A549 (cell line): ENCODE results near the gene VLDLR. TPM values are rescaled to one million over a fixed set of nuclear protein-coding genes. Genes with fewer than 3 reads are reported as not detected.

Source experiments
- ATAC-seq, 2 experiments: fragments of 200-7000 bp in 1 of 2; fragments of >200 bp in 1 of 2; cut with Nextera tagmentation in 1 of 2; cut with Tn5 transposase in 1 of 2; 3 replicates each; pipeline versions ENCODE4 v1.8.0 to v1.9.1; 2018 to 2020; ENCODE audit warnings: mild to moderate bottlenecking in 1 of 2, moderate library complexity in 1 of 2
- CTCF ChIA-PET: fragments of 300-600 bp; sonication (Branson Sonifier 250); formaldehyde crosslinking; extraction: SDS; loops from one replicate; lab custom pipeline; 2021; ENCODE audit warnings: antibody characterized with exemption, inconsistent platforms; lab: Yijun Ruan, JAX
- POLR2A ChIA-PET: fragments of 350-600 bp; formaldehyde crosslinking; extraction: SDS; loops from one replicate; lab custom pipeline; 2021; ENCODE audit warnings: antibody characterized with exemption, inconsistent platforms; lab: Yijun Ruan, JAX
- DNase-seq, 2 experiments: peaks; one replicate each; pipeline versions ENCODE4 v3.0.0 to v3.0.0-alpha.2; 2011 to 2016; ENCODE audit warnings: low read depth in 1 of 2, low spot score in 1 of 2
- FAIRE-seq: peaks from 2 replicates; lab custom pipeline; 2011; peaks lifted over from hg19 to GRCh38; lab: Jason Lieb, UNC
- H3K27ac ChIP-seq, 2 experiments: fragments of >200 bp; sonication (Bioruptor Twin); formaldehyde crosslinking; 3 replicates each; pipeline ENCODE4 v1.5.1; 2016 to 2017
- H3K4me1 ChIP-seq: fragments of >200 bp; sonication (Bioruptor Twin); formaldehyde crosslinking; 3 replicates; pipeline ENCODE4 v1.6.1; 2016
- H3K4me2 ChIP-seq: fragments of >200 bp; sonication (Bioruptor Twin); formaldehyde crosslinking; 3 replicates; pipeline ENCODE4 v1.6.1; 2016
- H3K4me3 ChIP-seq: fragments of >200 bp; sonication (Bioruptor Twin); formaldehyde crosslinking; 3 replicates; pipeline ENCODE4 v1.5.1; 2016
- H3K9me3 ChIP-seq: fragments of >200 bp; sonication (Bioruptor Twin); formaldehyde crosslinking; 3 replicates; pipeline ENCODE4 v1.6.1; 2016
- CBX2 ChIP-seq: fragments of 200-600 bp; sonication (generic); IDR thresholded peaks from 2 replicates; pipeline ENCODE4 v1.6.1; 2016; ENCODE audit warnings: low read depth, mild to moderate bottlenecking, borderline replicate concordance
- CBX8 ChIP-seq: fragments of 200-600 bp; sonication (generic); IDR thresholded peaks from 2 replicates; pipeline ENCODE4 v1.6.1; 2016
- CEBPB ChIP-seq, 2 experiments: fragments of >200 bp in 1 of 2; sonication (Bioruptor Twin) in 1 of 2; formaldehyde crosslinking in 1 of 2; IDR thresholded peaks; 2 replicates each; pipeline ENCODE4 v1.6.1; 2012 to 2016
- CHD2 ChIP-seq: fragments of 150-350 bp; IDR thresholded peaks from 2 replicates; pipeline ENCODE4 v1.6.1; 2014; ENCODE audit warnings: low read length; ENCODE audit not compliant: partially characterized antibody
- CHD4 ChIP-seq: fragments of 200-600 bp; sonication (generic); IDR thresholded peaks from 2 replicates; pipeline ENCODE4 v1.6.1; 2016; ENCODE audit warnings: antibody characterized with exemption, mild to moderate bottlenecking, borderline replicate concordance
- EHMT2 ChIP-seq: fragments of 200-600 bp; sonication (generic); IDR thresholded peaks from 2 replicates; pipeline ENCODE4 v1.6.1; 2016; ENCODE audit warnings: antibody characterized with exemption, low read depth, mild to moderate bottlenecking, moderate library complexity
- EP300 ChIP-seq, 2 experiments: fragments of >200 bp; sonication (Bioruptor Twin); formaldehyde crosslinking; IDR thresholded peaks; 2 replicates in 1 of 2; 3 replicates in 1 of 2; pipeline ENCODE4 v1.6.1; 2016 to 2017
- FOSB ChIP-seq: fragments of 250-450 bp; sonication (Bioruptor Pico); IDR thresholded peaks from 2 replicates; pipeline ENCODE4 v1.5.0; 2020; ENCODE audit warnings: mild to moderate bottlenecking, moderate library complexity
- GATA3 ChIP-seq: IDR thresholded peaks from 2 replicates; pipeline ENCODE4 v1.6.1; 2012; ENCODE audit warnings: borderline replicate concordance
- HOXB13 ChIP-seq: fragments of 250-450 bp; sonication (Bioruptor Pico); IDR thresholded peaks from 2 replicates; pipeline ENCODE4 v1.5.0; 2020; ENCODE audit warnings: low read depth, mild to moderate bottlenecking, moderate library complexity
- HOXB5 ChIP-seq: fragments of 250-450 bp; sonication (Bioruptor Pico); IDR thresholded peaks from 2 replicates; pipeline ENCODE4 v1.5.0; 2020; ENCODE audit warnings: mild to moderate bottlenecking, moderate library complexity
- JUNB ChIP-seq: fragments of >200 bp; sonication (Bioruptor Twin); formaldehyde crosslinking; IDR thresholded peaks from 2 replicates; pipeline ENCODE4 v1.6.1; 2016
- KDM5A ChIP-seq: fragments of 200-600 bp; sonication (generic); IDR thresholded peaks from 2 replicates; pipeline ENCODE4 v1.6.1; 2016; ENCODE audit warnings: antibody characterized with exemption, mild to moderate bottlenecking
- MAZ ChIP-seq: fragments of 150-350 bp; IDR thresholded peaks from 2 replicates; pipeline ENCODE4 v1.6.1; 2014; ENCODE audit warnings: antibody characterized with exemption, low read depth, low read length, borderline replicate concordance
- MYC ChIP-seq: IDR thresholded peaks from 2 replicates; pipeline ENCODE4 v1.6.1; 2012; ENCODE audit warnings: mild to moderate bottlenecking, inconsistent platforms, low read length, improper control_type of control experiment, borderline replicate concordance
- NFE2L2 ChIP-seq: fragments of 150-350 bp; conservative IDR thresholded peaks from 2 replicates; pipeline ENCODE4 v1.6.1; 2014; ENCODE audit warnings: low read length
- NPAS2 ChIP-seq: fragments of 250-450 bp; sonication (Bioruptor Pico); IDR thresholded peaks from 2 replicates; pipeline ENCODE4 v1.8.0; 2022; ENCODE audit warnings: mild to moderate bottlenecking, moderate library complexity, borderline replicate concordance
- RAD21 ChIP-seq, 2 experiments: fragments of >200 bp in 1 of 2; sonication (Bioruptor Twin) in 1 of 2; formaldehyde crosslinking in 1 of 2; IDR thresholded peaks in 1 of 2; conservative IDR thresholded peaks in 1 of 2; 2 replicates in 1 of 2; 3 replicates in 1 of 2; pipeline ENCODE4 v1.6.1; 2012 to 2018; ENCODE audit warnings: inconsistent platforms in 1 of 2
- RARB ChIP-seq: fragments of 250-450 bp; sonication (Bioruptor Pico); IDR thresholded peaks from 2 replicates; pipeline ENCODE4 v1.8.0; 2021; ENCODE audit warnings: mild to moderate bottlenecking, moderate library complexity
- RCOR1 ChIP-seq: fragments of 150-350 bp; IDR thresholded peaks from 2 replicates; pipeline ENCODE4 v1.6.1; 2014; ENCODE audit warnings: antibody characterized with exemption, low read length, low read depth
- RNF2 ChIP-seq: fragments of 200-600 bp; sonication (generic); IDR thresholded peaks from 2 replicates; pipeline ENCODE4 v1.6.1; 2016; ENCODE audit warnings: low read depth, mild to moderate bottlenecking, antibody characterized with exemption, moderate library complexity, borderline replicate concordance
- SMC3 ChIP-seq: fragments of >200 bp; sonication (Bioruptor Twin); formaldehyde crosslinking; IDR thresholded peaks from 3 replicates; pipeline ENCODE4 v1.6.1; 2018; ENCODE audit warnings: inconsistent platforms
- TFCP2L1 ChIP-seq: fragments of 250-450 bp; sonication (Bioruptor Pico); IDR thresholded peaks from 2 replicates; pipeline ENCODE4 v1.5.0; 2021; ENCODE audit warnings: mild to moderate bottlenecking
- ZFP36 ChIP-seq: fragments of 450-650 bp; IDR thresholded peaks from 2 replicates; pipeline ENCODE4 v1.6.1; 2014; ENCODE audit warnings: borderline replicate concordance; ENCODE audit not compliant: partially characterized antibody
- WGBS: methylation state at CpG from one replicate; pipeline ENCODE4 v1.1.6; 2017; ENCODE audit errors: missing lambda C conversion rate; 5-methylcytosine and 5-hydroxymethylcytosine counted together
- polyA plus RNA-seq, 4 experiments: library from polyadenylated mRNA; depleted of rRNA in 3 of 4; stranded (reverse); fragments of >200 nt; fragmentation: RNase III in 1 of 4; extraction: RNeasy Plus Mini Kit Qiagen cat#74134 plus additional on column Dnase treatment in 1 of 4; gene quantifications; 2 replicates in 3 of 4; 3 replicates in 1 of 4; pipeline ENCODE4 v1.2.3, GENCODE V29; 2011 to 2017
- TF ChIP-seq, protein P1 (sequence below): fragments of 450-650 bp; IDR thresholded peaks from 2 replicates; pipeline ENCODE4 v1.6.1; 2014; ENCODE audit warnings: antibody characterized with exemption
- TF ChIP-seq, protein P2 (sequence below): fragments of 250-450 bp; sonication (Bioruptor Pico); IDR thresholded peaks from 2 replicates; pipeline ENCODE4 v1.5.0; 2021; ENCODE audit warnings: mild to moderate bottlenecking, moderate library complexity, borderline replicate concordance
- TF ChIP-seq, protein P3 (sequence below): fragments of 200-600 bp; sonication (generic); IDR thresholded peaks from 2 replicates; pipeline ENCODE4 v1.6.1; 2016; ENCODE audit warnings: antibody characterized with exemption, mild to moderate bottlenecking, moderate library complexity
- TF ChIP-seq, protein P4 (sequence below): fragments of >200 bp; sonication (Bioruptor Twin); formaldehyde crosslinking; IDR thresholded peaks from 2 replicates; pipeline ENCODE4 v1.6.1; 2016
- TF ChIP-seq, protein P5 (sequence below): IDR thresholded peaks from 2 replicates; pipeline ENCODE4 v1.6.1; 2012

Gene VLDLR
- polyA plus RNA-seq, 2 of the 4 experiments (the other 2 are of a cell fraction): 27.9 to 49.0 TPM

DNA sequence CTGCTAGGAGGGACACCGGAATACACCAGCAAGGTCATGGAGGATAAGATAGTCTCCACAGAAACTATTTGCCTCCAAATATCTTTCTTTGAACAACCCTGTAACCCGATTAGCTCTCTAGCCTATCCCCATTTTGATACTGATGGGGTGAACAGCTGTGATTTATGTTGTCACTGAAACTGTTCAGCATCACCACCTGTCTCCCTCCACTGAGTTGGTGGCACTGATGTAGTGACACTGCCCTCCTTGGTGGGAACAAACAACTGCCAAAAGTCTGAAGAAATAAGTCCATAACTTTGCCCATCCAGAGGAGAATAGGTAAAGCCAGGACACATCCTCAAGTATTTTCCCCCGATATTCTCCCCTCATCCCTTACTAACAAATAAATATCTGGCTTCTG is 71.5 kb downstream of the VLDLR start:
- POLR2A ChIA-PET: no interaction called here
- Histone ChIP-seq H3K4me1 (no peaks in the 10 kb centered on the region), H3K27ac (no peak overlapping the region), H3K4me3 (no peak overlapping the region), H3K9me3 (no peaks in the 10 kb centered on the region), H3K4me2 (no peak overlapping the region)
- ATAC-seq (no peak), FAIRE-seq (no peak), DNase-seq (no peak)
- CTCF ChIA-PET: interaction anchor here (1.0 kb wide), 1 partner anchor 63 kb away, joined by 3 read pairs; no protein-coding TSS in a partner anchor
- WGBS: 83% methylated on average over 3 of the region's 3 CpGs
- no peak for TF ChIP-seq HOXB5
- no peak for TF ChIP-seq SMC3
- TF ChIP-seq EP300 (IDR thresholded peaks at IDR 0.05): no peak
- no peak for TF ChIP-seq TFCP2L1 (CRISPR knock-in tag)
- TF ChIP-seq CBX8: no peak
- TF ChIP-seq MAZ: no peak
- no peak for TF ChIP-seq MYC
- TF ChIP-seq CHD2: no peak
- TF ChIP-seq JUNB: no peak
- TF ChIP-seq GATA3: no peak
- no peak for TF ChIP-seq ZFP36
- no peak for TF ChIP-seq FOSB (CRISPR knock-in tag)
- TF ChIP-seq RCOR1: no peak
- no peak for TF ChIP-seq RARB (CRISPR knock-in tag)
- TF ChIP-seq, protein P1, sequence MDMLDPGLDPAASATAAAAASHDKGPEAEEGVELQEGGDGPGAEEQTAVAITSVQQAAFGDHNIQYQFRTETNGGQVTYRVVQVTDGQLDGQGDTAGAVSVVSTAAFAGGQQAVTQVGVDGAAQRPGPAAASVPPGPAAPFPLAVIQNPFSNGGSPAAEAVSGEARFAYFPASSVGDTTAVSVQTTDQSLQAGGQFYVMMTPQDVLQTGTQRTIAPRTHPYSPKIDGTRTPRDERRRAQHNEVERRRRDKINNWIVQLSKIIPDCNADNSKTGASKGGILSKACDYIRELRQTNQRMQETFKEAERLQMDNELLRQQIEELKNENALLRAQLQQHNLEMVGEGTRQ: no peak
- TF ChIP-seq, protein P2, sequence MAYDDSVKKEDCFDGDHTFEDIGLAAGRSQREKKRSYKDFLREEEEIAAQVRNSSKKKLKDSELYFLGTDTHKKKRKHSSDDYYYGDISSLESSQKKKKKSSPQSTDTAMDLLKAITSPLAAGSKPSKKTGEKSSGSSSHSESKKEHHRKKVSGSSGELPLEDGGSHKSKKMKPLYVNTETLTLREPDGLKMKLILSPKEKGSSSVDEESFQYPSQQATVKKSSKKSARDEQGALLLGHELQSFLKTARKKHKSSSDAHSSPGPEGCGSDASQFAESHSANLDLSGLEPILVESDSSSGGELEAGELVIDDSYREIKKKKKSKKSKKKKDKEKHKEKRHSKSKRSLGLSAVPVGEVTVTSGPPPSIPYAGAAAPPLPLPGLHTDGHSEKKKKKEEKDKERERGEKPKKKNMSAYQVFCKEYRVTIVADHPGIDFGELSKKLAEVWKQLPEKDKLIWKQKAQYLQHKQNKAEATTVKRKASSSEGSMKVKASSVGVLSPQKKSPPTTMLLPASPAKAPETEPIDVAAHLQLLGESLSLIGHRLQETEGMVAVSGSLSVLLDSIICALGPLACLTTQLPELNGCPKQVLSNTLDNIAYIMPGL (CRISPR knock-in tag): no peak
- no peak for TF ChIP-seq NPAS2 (CRISPR knock-in tag)
- TF ChIP-seq, protein P3, sequence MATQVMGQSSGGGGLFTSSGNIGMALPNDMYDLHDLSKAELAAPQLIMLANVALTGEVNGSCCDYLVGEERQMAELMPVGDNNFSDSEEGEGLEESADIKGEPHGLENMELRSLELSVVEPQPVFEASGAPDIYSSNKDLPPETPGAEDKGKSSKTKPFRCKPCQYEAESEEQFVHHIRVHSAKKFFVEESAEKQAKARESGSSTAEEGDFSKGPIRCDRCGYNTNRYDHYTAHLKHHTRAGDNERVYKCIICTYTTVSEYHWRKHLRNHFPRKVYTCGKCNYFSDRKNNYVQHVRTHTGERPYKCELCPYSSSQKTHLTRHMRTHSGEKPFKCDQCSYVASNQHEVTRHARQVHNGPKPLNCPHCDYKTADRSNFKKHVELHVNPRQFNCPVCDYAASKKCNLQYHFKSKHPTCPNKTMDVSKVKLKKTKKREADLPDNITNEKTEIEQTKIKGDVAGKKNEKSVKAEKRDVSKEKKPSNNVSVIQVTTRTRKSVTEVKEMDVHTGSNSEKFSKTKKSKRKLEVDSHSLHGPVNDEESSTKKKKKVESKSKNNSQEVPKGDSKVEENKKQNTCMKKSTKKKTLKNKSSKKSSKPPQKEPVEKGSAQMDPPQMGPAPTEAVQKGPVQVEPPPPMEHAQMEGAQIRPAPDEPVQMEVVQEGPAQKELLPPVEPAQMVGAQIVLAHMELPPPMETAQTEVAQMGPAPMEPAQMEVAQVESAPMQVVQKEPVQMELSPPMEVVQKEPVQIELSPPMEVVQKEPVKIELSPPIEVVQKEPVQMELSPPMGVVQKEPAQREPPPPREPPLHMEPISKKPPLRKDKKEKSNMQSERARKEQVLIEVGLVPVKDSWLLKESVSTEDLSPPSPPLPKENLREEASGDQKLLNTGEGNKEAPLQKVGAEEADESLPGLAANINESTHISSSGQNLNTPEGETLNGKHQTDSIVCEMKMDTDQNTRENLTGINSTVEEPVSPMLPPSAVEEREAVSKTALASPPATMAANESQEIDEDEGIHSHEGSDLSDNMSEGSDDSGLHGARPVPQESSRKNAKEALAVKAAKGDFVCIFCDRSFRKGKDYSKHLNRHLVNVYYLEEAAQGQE: no peak
- TF ChIP-seq, protein P4, sequence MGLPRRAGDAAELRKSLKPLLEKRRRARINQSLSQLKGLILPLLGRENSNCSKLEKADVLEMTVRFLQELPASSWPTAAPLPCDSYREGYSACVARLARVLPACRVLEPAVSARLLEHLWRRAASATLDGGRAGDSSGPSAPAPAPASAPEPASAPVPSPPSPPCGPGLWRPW: no peak
- TF ChIP-seq EHMT2: no peak

DNA sequence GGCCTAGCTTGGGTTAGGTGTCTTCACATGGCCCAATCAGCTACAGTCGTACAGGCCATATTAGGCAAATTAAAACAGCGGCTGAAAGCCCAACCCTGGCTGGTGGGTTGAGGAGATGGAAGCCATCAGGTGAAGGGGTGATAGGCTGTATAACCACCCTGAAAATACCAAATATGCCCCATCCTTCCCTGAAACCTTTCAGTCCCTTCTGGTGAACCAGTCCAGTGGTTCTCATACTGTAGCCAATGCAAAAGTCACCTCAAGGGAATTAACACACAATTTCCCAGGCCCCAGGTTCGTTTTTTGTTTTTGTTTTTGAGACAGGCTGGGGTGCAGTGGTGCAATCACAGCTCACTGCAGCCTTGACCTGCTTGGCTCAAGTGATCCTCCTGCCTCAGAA is 75.9 kb downstream of the VLDLR start:
- Histone ChIP-seq H3K4me1 (no peaks in the 10 kb centered on the region), H3K9me3 (no peaks in the 10 kb centered on the region), H3K4me3 (no peak overlapping the region), H3K4me2 (no peak overlapping the region), H3K27ac (no peak overlapping the region)
- ChIA-PET POLR2A (no interaction called here), CTCF (no interaction called here)
- ATAC-seq: no peak
- FAIRE-seq: no peak
- 65% methylated on average over 3 of the region's 3 CpGs for WGBS
- DNase-seq: no peak
- TF ChIP-seq, protein P4: no peak
- TF ChIP-seq CBX2 (no peak), KDM5A (no peak), RNF2 (no peak), RAD21 (conservative IDR thresholded peaks at IDR 0.05 in 1 of 2, IDR thresholded peaks at IDR 0.05 in 1 of 2) (no peak), NFE2L2 (no peak), CHD4 (no peak), CEBPB (IDR thresholded peaks at IDR 0.05) (no peak), HOXB13 (CRISPR knock-in tag) (no peak), NPAS2 (CRISPR knock-in tag) (no peak)
- TF ChIP-seq, protein P5, sequence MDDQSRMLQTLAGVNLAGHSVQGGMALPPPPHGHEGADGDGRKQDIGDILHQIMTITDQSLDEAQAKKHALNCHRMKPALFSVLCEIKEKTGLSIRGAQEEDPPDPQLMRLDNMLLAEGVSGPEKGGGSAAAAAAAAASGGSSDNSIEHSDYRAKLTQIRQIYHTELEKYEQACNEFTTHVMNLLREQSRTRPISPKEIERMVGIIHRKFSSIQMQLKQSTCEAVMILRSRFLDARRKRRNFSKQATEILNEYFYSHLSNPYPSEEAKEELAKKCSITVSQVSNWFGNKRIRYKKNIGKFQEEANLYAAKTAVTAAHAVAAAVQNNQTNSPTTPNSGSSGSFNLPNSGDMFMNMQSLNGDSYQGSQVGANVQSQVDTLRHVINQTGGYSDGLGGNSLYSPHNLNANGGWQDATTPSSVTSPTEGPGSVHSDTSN: no peak
